Caco-2 (cell line): ENCODE data around the gene DNAJB4. TPM values are rescaled to one million over a fixed set of nuclear protein-coding genes. Genes with fewer than 3 reads are reported as not detected.

ENCODE experiments used
- BruUV-seq: library from RNA; stranded (reverse); fragments of 400-500 nt; replicated peaks from 2 replicates; lab custom pipeline; 2021; lab: Mats Ljungman, UMichigan
- CTCF ChIA-PET: fragments of 300-600 bp; sonication (Branson Sonifier 250); formaldehyde crosslinking; loops from one replicate; lab custom pipeline; 2022; ENCODE audit warnings: antibody characterized with exemption; lab: Charles Lee
- POLR2A ChIA-PET: fragments of 300-600 bp; sonication (Branson Sonifier 250); formaldehyde crosslinking; loops from one replicate; lab custom pipeline; 2022; ENCODE audit warnings: antibody characterized with exemption; lab: Charles Lee
- DNase-seq, 2 experiments: peaks; one replicate each; pipeline versions ENCODE4 v3.0.0 to v3.0.0-alpha.2; 2020 to 2022
- H3K27me3 ChIP-seq: replicated peaks from 2 replicates; pipeline ENCODE4 v1.6.0; 2011; ENCODE audit warnings: low read length; ENCODE audit not compliant: control insufficient read depth, insufficient read depth
- H3K36me3 ChIP-seq: 2 replicates; pipeline ENCODE4 v1.5.1; 2011; ENCODE audit warnings: low read length; ENCODE audit not compliant: control insufficient read depth, insufficient read depth
- H3K4me1 ChIP-seq: fragments of 250-450 bp; sonication (Bioruptor Pico); 2 replicates; pipeline ENCODE4 v1.5.1; 2020; ENCODE audit warnings: mild to moderate bottlenecking
- H3K4me3 ChIP-seq: 2 replicates; pipeline ENCODE4 v1.5.1; 2011; ENCODE audit warnings: low read depth, mild to moderate bottlenecking, control low read depth, low read length
- H3K9me3 ChIP-seq: fragments of 250-450 bp; sonication (Bioruptor Pico); 2 replicates; pipeline ENCODE4 v1.5.1; 2020; ENCODE audit warnings: mild to moderate bottlenecking, moderate library complexity
- H3K27ac Mint-ChIP-seq: one replicate; pipeline ENCODE4 v1.8.0; 2022; ENCODE audit warnings: mixed read lengths; ENCODE audit not compliant: unreplicated experiment
- H3K27me3 Mint-ChIP-seq: one replicate; pipeline ENCODE4 v1.8.0; 2022; ENCODE audit warnings: mixed read lengths; ENCODE audit not compliant: insufficient read depth, unreplicated experiment
- H3K36me3 Mint-ChIP-seq: one replicate; pipeline ENCODE4 v1.8.0; 2022; ENCODE audit warnings: mild to moderate bottlenecking, mixed read lengths; ENCODE audit not compliant: insufficient read depth, unreplicated experiment
- H3K4me1 Mint-ChIP-seq: one replicate; pipeline ENCODE4 v1.8.0; 2022; ENCODE audit warnings: low read depth, mixed read lengths; ENCODE audit not compliant: unreplicated experiment
- H3K4me3 Mint-ChIP-seq: one replicate; pipeline ENCODE4 v1.8.0; 2022; ENCODE audit warnings: mild to moderate bottlenecking, moderate library complexity, mixed read lengths; ENCODE audit not compliant: unreplicated experiment
- H3K9me3 Mint-ChIP-seq: one replicate; pipeline ENCODE4 v1.8.0; 2022; ENCODE audit warnings: mixed read lengths; ENCODE audit not compliant: unreplicated experiment
- intact Hi-C: fragments of 100-400 bp; cut with micrococcal nuclease; formaldehyde crosslinking; loops from one replicate; pipeline ENCODE4 v1.10.0; 2022; ENCODE audit not compliant: unreplicated experiment
- total RNA-seq: library from RNA; stranded (reverse); gene quantifications from 2 replicates; pipeline ENCODE4 v1.2.3, GENCODE V29; 2022
- TF ChIP-seq, protein P1 (sequence below), 2 experiments: fragments of 200-600 bp in 1 of 2; IDR thresholded peaks; 1 replicate in 1 of 2; 2 replicates in 1 of 2; pipeline versions ENCODE4 v1.5.1 to v1.8.0; 2011 to 2022; ENCODE audit warnings: antibody characterized with exemption in 1 of 2, control low read depth in 1 of 2, inconsistent platforms in 1 of 2, low read depth in 1 of 2, low read length in 1 of 2, mild to moderate bottlenecking in 1 of 2, moderate library complexity in 1 of 2; ENCODE audit not compliant: insufficient read depth in 1 of 2, severe bottlenecking in 1 of 2, unreplicated experiment in 1 of 2

DNAJB4 gene
- total RNA-seq, 1 experiment from 2014 or later = 6.5 TPM

DNA sequence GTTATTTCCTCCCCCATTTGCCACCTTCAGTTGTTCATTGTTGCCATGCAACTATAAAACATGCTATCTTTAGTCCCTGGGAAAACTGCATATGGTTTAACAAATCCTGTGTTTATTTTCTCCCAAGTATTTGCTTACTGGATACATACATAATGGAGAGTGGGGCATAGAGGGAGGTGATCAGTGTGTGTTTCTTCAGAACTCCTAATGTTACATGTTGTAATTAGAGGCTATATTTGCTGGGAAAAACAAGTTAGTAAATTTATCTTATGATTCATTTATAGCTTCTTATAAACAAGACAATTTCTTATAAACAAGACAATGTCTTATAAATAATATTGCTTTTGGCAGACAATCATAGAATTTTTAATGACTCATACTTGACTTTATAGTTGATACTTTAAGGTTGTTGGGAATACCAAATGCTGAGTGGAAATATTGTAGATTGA is 33.8 kb downstream of the DNAJB4 start:
- Mint-ChIP-seq H3K36me3 (no peaks in the 10 kb centered on the region), H3K4me3 (no peak overlapping the region), H3K27me3 (peaks cover 2% of the 10 kb centered on the region), H3K4me1 (no peaks in the 10 kb centered on the region), H3K9me3 (no peaks in the 10 kb centered on the region), H3K27ac (no peak overlapping the region)
- Histone ChIP-seq H3K4me1 (no peaks in the 10 kb centered on the region), H3K4me3 (no peak overlapping the region), H3K9me3 (no peaks in the 10 kb centered on the region), H3K27me3 (no peaks in the 10 kb centered on the region), H3K36me3 (no peaks in the 10 kb centered on the region)
- TF ChIP-seq, protein P1, sequence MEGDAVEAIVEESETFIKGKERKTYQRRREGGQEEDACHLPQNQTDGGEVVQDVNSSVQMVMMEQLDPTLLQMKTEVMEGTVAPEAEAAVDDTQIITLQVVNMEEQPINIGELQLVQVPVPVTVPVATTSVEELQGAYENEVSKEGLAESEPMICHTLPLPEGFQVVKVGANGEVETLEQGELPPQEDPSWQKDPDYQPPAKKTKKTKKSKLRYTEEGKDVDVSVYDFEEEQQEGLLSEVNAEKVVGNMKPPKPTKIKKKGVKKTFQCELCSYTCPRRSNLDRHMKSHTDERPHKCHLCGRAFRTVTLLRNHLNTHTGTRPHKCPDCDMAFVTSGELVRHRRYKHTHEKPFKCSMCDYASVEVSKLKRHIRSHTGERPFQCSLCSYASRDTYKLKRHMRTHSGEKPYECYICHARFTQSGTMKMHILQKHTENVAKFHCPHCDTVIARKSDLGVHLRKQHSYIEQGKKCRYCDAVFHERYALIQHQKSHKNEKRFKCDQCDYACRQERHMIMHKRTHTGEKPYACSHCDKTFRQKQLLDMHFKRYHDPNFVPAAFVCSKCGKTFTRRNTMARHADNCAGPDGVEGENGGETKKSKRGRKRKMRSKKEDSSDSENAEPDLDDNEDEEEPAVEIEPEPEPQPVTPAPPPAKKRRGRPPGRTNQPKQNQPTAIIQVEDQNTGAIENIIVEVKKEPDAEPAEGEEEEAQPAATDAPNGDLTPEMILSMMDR (IDR thresholded peaks at IDR 0.05; ENCODE audit: insufficient read depth in 1 of 2, low read depth in 1 of 2, low read length in 1 of 2, severe bottlenecking in 1 of 2, unreplicated experiment in 1 of 2) = no peak
- BruUV-seq = no TSS peak
- CTCF ChIA-PET = no interaction called here
- intact Hi-C loops = no loop called here
- no peak for DNase-seq
- POLR2A ChIA-PET = no interaction called here

DNA sequence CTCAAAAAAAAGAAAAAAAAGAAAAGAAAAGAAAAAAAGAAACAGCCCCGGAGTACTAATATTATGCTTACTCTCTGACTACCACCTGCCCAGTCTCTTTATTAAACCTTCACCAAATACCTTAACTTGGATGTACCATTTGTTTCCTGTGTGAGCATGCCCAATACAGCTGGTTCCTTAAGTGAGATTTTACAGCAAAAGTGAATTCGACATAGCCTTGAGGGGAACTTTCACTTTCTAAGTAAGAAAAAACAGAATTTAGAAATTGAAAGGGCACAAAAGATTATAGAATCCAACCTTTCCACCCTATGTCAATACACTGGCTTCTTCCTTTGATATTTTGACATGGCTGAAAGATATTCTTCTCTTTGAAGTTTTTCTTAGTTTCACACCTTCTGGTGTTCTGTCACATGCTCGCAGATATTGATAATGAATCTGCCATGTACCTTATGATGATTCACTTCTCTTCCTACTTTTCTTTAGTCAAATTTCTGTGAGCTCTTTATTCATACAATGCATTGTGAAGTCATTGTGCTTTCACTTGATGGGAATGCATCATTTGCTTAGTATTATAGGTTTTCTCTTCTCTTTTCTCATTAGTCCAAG is 35.8 kb downstream of the DNAJB4 start:
- H3K4me3 Mint-ChIP-seq = no peak overlapping the region
- H3K27me3 Mint-ChIP-seq = no peaks in the 10 kb centered on the region
- ChIA-PET POLR2A (no interaction called here), CTCF (no interaction called here)
- H3K9me3 ChIP-seq = no peaks in the 10 kb centered on the region
- no peak overlapping the region for H3K27ac Mint-ChIP-seq
- H3K4me1 Mint-ChIP-seq = peaks cover 7% of the 10 kb centered on the region
- H3K4me3 ChIP-seq = no peak overlapping the region
- no peaks in the 10 kb centered on the region for H3K36me3 Mint-ChIP-seq
- H3K36me3 ChIP-seq = no peaks in the 10 kb centered on the region
- BruUV-seq = no TSS peak
- no peaks in the 10 kb centered on the region for H3K9me3 Mint-ChIP-seq
- no peaks in the 10 kb centered on the region for H3K4me1 ChIP-seq
- intact Hi-C loops = no loop called here
- DNase-seq = no peak
- TF ChIP-seq, protein P1 (IDR thresholded peaks at IDR 0.05; ENCODE audit: insufficient read depth in 1 of 2, low read depth in 1 of 2, low read length in 1 of 2, severe bottlenecking in 1 of 2, unreplicated experiment in 1 of 2) = no peak
- no peaks in the 10 kb centered on the region for H3K27me3 ChIP-seq

DNA sequence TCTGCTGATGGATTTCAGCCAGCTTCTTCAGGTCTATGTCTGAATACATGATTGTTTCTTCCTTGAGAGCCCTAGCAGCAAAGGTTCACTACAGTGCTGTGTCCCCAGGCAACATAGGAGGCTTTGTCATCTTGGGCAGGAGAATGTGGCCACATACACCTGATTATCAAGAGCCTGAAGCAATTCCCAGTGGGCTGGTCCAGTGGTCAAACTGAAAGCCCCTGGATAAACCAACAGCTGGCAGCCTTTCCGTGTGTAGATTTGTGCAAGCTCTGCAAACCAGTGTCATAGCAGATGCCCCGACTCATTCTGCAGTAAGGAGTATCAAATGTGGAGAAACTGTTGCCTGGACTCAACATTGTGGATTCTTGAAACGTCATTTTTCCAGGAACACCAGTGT is 38.7 kb downstream of the DNAJB4 start:
- Histone ChIP-seq H3K9me3 (no peaks in the 10 kb centered on the region), H3K4me1 (0 out of 2 replicates have a peak, but pooled peaks cover 3% of the 10 kb centered on the region), H3K27me3 (no peaks in the 10 kb centered on the region), H3K4me3 (no peak overlapping the region), H3K36me3 (no peaks in the 10 kb centered on the region)
- no TSS peak for BruUV-seq
- intact Hi-C loops = no loop called here
- Mint-ChIP-seq H3K27ac (no peak overlapping the region), H3K27me3 (no peaks in the 10 kb centered on the region), H3K4me3 (no peak overlapping the region), H3K9me3 (no peaks in the 10 kb centered on the region), H3K4me1 (peaks cover 7% of the 10 kb centered on the region), H3K36me3 (no peaks in the 10 kb centered on the region)
- CTCF ChIA-PET = no interaction called here
- POLR2A ChIA-PET = no interaction called here
- TF ChIP-seq, protein P1 (IDR thresholded peaks at IDR 0.05; ENCODE audit: insufficient read depth in 1 of 2, low read depth in 1 of 2, low read length in 1 of 2, severe bottlenecking in 1 of 2, unreplicated experiment in 1 of 2) = no peak
- no peak for DNase-seq
